GM12874 (cell line): ENCODE data around the gene AOPEP.

ENCODE experiments used
- TF ChIP-seq, protein P1 (sequence below): IDR thresholded peaks from 2 replicates; pipeline ENCODE4 v1.5.1; 2011; ENCODE audit warnings: low read depth, mild to moderate bottlenecking, control low read depth, low read length, moderate library complexity; ENCODE audit not compliant: insufficient read depth

Gene AOPEP

GRCh38 chr9:95003689-95004410, 277.4 kb downstream of the AOPEP start:
- TF ChIP-seq, protein P1, sequence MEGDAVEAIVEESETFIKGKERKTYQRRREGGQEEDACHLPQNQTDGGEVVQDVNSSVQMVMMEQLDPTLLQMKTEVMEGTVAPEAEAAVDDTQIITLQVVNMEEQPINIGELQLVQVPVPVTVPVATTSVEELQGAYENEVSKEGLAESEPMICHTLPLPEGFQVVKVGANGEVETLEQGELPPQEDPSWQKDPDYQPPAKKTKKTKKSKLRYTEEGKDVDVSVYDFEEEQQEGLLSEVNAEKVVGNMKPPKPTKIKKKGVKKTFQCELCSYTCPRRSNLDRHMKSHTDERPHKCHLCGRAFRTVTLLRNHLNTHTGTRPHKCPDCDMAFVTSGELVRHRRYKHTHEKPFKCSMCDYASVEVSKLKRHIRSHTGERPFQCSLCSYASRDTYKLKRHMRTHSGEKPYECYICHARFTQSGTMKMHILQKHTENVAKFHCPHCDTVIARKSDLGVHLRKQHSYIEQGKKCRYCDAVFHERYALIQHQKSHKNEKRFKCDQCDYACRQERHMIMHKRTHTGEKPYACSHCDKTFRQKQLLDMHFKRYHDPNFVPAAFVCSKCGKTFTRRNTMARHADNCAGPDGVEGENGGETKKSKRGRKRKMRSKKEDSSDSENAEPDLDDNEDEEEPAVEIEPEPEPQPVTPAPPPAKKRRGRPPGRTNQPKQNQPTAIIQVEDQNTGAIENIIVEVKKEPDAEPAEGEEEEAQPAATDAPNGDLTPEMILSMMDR = no peak

- TF ChIP-seq, protein P1 = no peak
Measured at GRCh38 chr9:95004411-95005277, 278.1 kb downstream of the AOPEP start.

DNA sequence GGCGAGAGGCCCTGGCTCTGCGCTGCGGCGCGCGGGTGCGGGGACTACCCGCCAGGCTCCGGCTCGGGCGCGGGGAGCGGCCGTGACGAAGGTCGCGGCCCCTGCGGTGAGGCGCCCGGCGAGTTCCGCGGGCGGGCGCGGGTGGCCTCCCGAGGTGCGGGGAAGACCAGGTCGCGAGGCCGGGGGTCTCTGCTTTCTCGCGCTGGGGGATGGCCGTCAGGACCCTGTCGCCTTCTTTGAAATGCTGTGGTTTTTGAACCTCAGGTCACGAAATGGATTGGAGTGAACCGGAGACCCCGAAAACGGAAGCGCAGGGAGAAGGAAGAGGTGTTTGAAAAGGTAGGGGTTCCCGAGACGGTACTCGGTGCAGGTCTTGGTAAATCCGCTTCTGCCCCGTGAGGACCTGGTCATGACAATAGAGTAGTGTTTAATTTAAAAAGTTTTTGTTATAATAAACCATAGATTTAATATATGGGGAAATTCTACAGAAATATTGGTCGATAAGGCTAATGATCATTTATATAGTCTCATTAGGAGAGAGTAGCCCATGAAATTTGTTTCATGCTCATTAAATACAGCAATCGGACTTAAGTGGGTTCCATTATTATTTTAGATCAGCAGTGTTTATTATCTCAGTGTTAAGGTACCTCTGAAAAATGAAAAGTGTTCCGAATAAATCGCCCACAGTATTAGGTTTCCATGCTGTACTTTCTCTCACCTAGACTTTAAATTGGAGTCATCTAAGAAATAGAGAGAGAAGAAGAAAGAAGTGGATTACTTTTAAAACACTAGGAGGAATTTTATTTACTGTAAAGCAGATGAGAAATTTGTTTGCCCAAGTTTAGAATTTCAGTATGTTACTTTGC, 279.0 kb downstream of the AOPEP start:
- TF ChIP-seq, protein P1 = no peak

DNA sequence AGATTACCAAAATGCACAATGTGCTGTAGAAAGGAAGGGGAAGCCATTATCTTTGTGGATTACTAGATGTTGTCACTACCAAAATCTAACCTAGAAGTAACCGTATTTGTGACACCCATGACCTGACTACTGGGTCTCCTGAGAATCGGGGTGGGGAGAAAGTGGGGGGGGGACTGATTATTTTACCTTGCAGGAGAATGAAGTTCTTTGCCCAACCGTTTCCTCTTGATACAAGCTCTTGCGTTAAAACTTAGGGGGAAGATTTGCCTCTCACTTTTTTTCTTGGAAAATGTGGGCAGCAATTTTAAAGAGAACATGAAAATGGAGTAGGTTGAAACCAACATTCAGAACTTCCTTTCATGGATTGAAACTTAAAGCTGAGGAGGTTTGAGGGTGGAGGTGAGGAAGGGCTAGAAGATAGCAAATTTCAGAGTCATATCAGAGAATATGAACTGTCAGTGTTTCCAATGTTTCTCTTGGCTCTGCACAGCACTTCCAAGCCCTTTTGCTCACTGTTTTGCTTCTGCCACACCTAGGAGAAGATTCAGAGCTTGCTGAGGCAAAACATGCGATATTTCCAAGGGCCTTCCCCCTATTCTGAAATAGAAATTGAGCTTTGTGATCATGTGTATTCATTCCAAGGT, 280.8 kb downstream of the AOPEP start:
- TF ChIP-seq, protein P1 = no peak

DNA sequence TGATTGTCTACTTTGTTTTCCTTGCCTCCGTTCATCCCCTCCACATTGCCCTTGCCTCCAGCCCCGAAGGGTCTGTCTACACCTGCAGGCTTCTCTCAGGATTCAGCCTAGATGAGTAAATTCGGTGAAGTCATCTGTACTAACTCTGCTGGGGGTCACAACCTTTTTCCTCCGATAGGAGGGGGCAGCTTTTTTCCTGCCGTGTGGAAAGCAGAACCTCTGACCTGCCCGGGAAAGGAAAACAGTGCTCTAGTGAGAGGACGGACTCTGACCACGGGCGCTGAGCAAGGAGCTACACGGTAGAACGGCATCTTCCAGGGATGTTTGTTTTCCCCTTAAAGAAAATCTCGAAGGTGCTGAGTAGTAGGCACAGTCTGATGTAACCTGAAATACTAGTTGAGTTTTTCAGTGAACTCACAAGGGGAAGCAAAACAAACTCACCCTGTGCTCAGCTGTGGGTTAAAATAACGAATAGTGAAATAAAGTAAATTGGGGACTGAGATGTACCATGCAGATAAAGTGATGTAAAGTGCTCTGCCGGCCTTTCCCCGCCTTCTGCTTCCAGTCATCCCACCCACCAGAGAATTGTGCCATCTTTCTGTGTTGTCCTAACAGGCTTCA, 281.8 kb downstream of the AOPEP start:
- TF ChIP-seq, protein P1 = no peak

GRCh38 chr9:95009459-95009858, 283.0 kb downstream of the AOPEP start:
- TF ChIP-seq, protein P1 = no peak
